Measurements from ENCODE around the gene MMP24. TPM values are rescaled to one million over a fixed set of nuclear protein-coding genes. Genes with fewer than 3 reads are reported as not detected.

MMP24 gene
- total RNA-seq, 2 experiments from 2014 or later = not detected

GRCh38 chr20:35238735-35239134, 12.2 kb downstream of the MMP24 start:
- H3K36me3 Mint-ChIP-seq (ENCODE audit: low read depth) = peaks cover 41% of the 10 kb centered on the region
- no peak for DNase-seq
- no peaks in the 10 kb centered on the region for H3K27me3 ChIP-seq (ENCODE audit: control insufficient read depth in 1 of 2, insufficient read depth in 2 of 2, low read length in 2 of 2)
- no peaks in the 10 kb centered on the region for H3K9me3 Mint-ChIP-seq
- peaks cover 13% of the 10 kb centered on the region for H3K27me3 Mint-ChIP-seq
- no peaks in the 10 kb centered on the region for H3K9me3 ChIP-seq (ENCODE audit: control insufficient read depth in 1 of 2, insufficient read depth in 1 of 2, low read length in 2 of 2)
- no peaks in the 10 kb centered on the region for H3K4me1 Mint-ChIP-seq (ENCODE audit: low read depth)
- no peak overlapping the region for H3K27ac ChIP-seq (ENCODE audit: low read depth in 1 of 2, low read length in 2 of 2)
- H3K27ac Mint-ChIP-seq = no peak overlapping the region
- no peak overlapping the region for H3K4me3 Mint-ChIP-seq
- intact Hi-C loops (cut with DNase I, micrococcal nuclease) = no loop called here
- POLR2A ChIA-PET = interaction anchor here (0.8 kb wide), 1 partner anchor 39 kb away, joined by 3 read pairs; the partner anchor contains the start of gene MMP24OS
- no peaks in the 10 kb centered on the region for H3K4me1 ChIP-seq (ENCODE audit: insufficient read depth, low read length)
- H3K36me3 ChIP-seq (ENCODE audit: insufficient read depth, low read length) = peaks cover 11% of the 10 kb centered on the region
- no peak for ATAC-seq (ENCODE audit: poor library complexity)
- no peak overlapping the region for H3K4me3 ChIP-seq (ENCODE audit: low read length)
- no peak for TF ChIP-seq CTCF (IDR thresholded peaks at IDR 0.05)
- CTCF ChIA-PET = no interaction called here

- H3K27ac Mint-ChIP-seq = no peak overlapping the region
- H3K9me3 Mint-ChIP-seq = no peaks in the 10 kb centered on the region
- CTCF ChIA-PET = no interaction called here
Observed at GRCh38 chr20:35240083-35240810, 13.8 kb downstream of the MMP24 start.

GRCh38 chr20:35240811-35241293, 14.4 kb downstream of the MMP24 start:
- Mint-ChIP-seq H3K27me3 (peaks cover 7% of the 10 kb centered on the region), H3K9me3 (no peaks in the 10 kb centered on the region), H3K4me3 (no peak overlapping the region), H3K36me3 (ENCODE audit: low read depth) (peaks cover 25% of the 10 kb centered on the region), H3K27ac (no peak overlapping the region), H3K4me1 (ENCODE audit: low read depth) (no peaks in the 10 kb centered on the region)
- no peaks in the 10 kb centered on the region for H3K4me1 ChIP-seq (ENCODE audit: insufficient read depth, low read length)
- H3K9me3 ChIP-seq (ENCODE audit: control insufficient read depth in 1 of 2, insufficient read depth in 1 of 2, low read length in 2 of 2) = no peaks in the 10 kb centered on the region
- POLR2A ChIA-PET = interaction anchor here (1.7 kb wide), 1 partner anchor 13 kb away, joined by 4 read pairs; no protein-coding TSS in a partner anchor
- H3K36me3 ChIP-seq (ENCODE audit: insufficient read depth, low read length) = peaks cover 6% of the 10 kb centered on the region
- CTCF ChIA-PET = no interaction called here
- intact Hi-C loops (cut with DNase I, micrococcal nuclease) = no loop called here
- H3K4me3 ChIP-seq (ENCODE audit: low read length) = no peak overlapping the region
- ATAC-seq (ENCODE audit: poor library complexity) (no peak), DNase-seq (no peak)
- TF ChIP-seq CTCF (IDR thresholded peaks at IDR 0.05) = no peak
- H3K27me3 ChIP-seq (ENCODE audit: control insufficient read depth in 1 of 2, insufficient read depth in 2 of 2, low read length in 2 of 2) = no peaks in the 10 kb centered on the region
- no peak overlapping the region for H3K27ac ChIP-seq (ENCODE audit: low read depth in 1 of 2, low read length in 2 of 2)

More at GRCh38 chr20:35240083-35240810, 13.8 kb downstream of the MMP24 start:
- no peaks in the 10 kb centered on the region for H3K9me3 ChIP-seq (ENCODE audit: control insufficient read depth in 1 of 2, insufficient read depth in 1 of 2, low read length in 2 of 2)
- H3K27me3 ChIP-seq (ENCODE audit: control insufficient read depth in 1 of 2, insufficient read depth in 2 of 2, low read length in 2 of 2) = no peaks in the 10 kb centered on the region
- intact Hi-C loops (cut with DNase I, micrococcal nuclease) = no loop called here
- H3K4me1 ChIP-seq (ENCODE audit: insufficient read depth, low read length) = no peaks in the 10 kb centered on the region
- DNase-seq (no peak), ATAC-seq (ENCODE audit: poor library complexity) (no peak)
- POLR2A ChIA-PET = interaction anchor here (1.7 kb wide), 1 partner anchor 13 kb away, joined by 4 read pairs; no protein-coding TSS in a partner anchor
- H3K36me3 ChIP-seq (ENCODE audit: insufficient read depth, low read length) = peaks cover 9% of the 10 kb centered on the region
- Mint-ChIP-seq H3K4me1 (ENCODE audit: low read depth) (no peaks in the 10 kb centered on the region), H3K27me3 (peaks cover 7% of the 10 kb centered on the region), H3K36me3 (ENCODE audit: low read depth) (peaks cover 27% of the 10 kb centered on the region), H3K4me3 (no peak overlapping the region)
- H3K27ac ChIP-seq (ENCODE audit: low read depth in 1 of 2, low read length in 2 of 2) = no peak overlapping the region
- no peak overlapping the region for H3K4me3 ChIP-seq (ENCODE audit: low read length)
- no peak for TF ChIP-seq CTCF (IDR thresholded peaks at IDR 0.05)

Data from CD4-positive, alpha-beta T cell (primary cell).